Breast epithelium (tissue), 3 donors: ENCODE measurements around the gene ADGRA1.

ENCODE experiments used
- CTCF ChIP-seq, 3 donors: fragments of 450-650 bp; IDR thresholded peaks; one replicate each; pipeline ENCODE4 v1.5.1; 2016 to 2017; ENCODE audit warnings: antibody characterized with exemption in 3 of 3, mild to moderate bottlenecking in 3 of 3, moderate library complexity in 3 of 3
- POLR2AphosphoS5 ChIP-seq, 3 donors: sonication (generic); formaldehyde crosslinking; IDR thresholded peaks; one replicate each; pipeline ENCODE4 v1.6.1; 2017; ENCODE audit warnings: antibody characterized with exemption in 3 of 3

GRCh38 chr10:133042816-133043215, 44.9 kb upstream of the ADGRA1 start:
- no peak for TF ChIP-seq CTCF (IDR thresholded peaks at IDR 0.05)
- TF ChIP-seq POLR2AphosphoS5 (IDR thresholded peaks at IDR 0.05): no peak
